Liver (tissue), 9 donors: ENCODE data around the gene ASCL2. TPM values are rescaled to one million over a fixed set of nuclear protein-coding genes. Genes with fewer than 3 reads are reported as not detected.
A peak's percentile ranks its signal among the peaks of the same experiment; 100 is the strongest.

Experiments
- DNase-seq: peaks from one replicate; pipeline ENCODE4 v3.0.0-alpha.2; 2017; ENCODE audit warnings: low spot score
- H3K27ac ChIP-seq, 2 donors: one replicate each; pipeline ENCODE4 v1.7.0; 2013; ENCODE audit warnings: inconsistent platforms in 2 of 2, low read length in 2 of 2, control low read depth in 1 of 2, low read depth in 1 of 2, mild to moderate bottlenecking in 1 of 2
- H3K27me3 ChIP-seq, 4 donors: one replicate each; pipeline versions ENCODE4 v1.6.1 to v1.7.0; 2013; ENCODE audit warnings: low read length in 3 of 4, inconsistent platforms in 1 of 4, mild to moderate bottlenecking in 1 of 4, moderate library complexity in 1 of 4; ENCODE audit not compliant: control insufficient read depth in 4 of 4, insufficient read depth in 4 of 4
- H3K36me3 ChIP-seq, 4 donors: one replicate each; pipeline versions ENCODE4 v1.6.1 to v1.7.0; 2013; ENCODE audit warnings: low read length in 3 of 4, mild to moderate bottlenecking in 3 of 4, low read depth in 1 of 4, moderate library complexity in 1 of 4; ENCODE audit not compliant: control insufficient read depth in 4 of 4, insufficient read depth in 3 of 4
- H3K4me1 ChIP-seq, 4 donors: one replicate each; pipeline versions ENCODE4 v1.6.1 to v1.7.0; 2013; ENCODE audit warnings: low read length in 3 of 4, mild to moderate bottlenecking in 3 of 4, moderate library complexity in 1 of 4; ENCODE audit not compliant: control insufficient read depth in 4 of 4, insufficient read depth in 4 of 4
- H3K4me3 ChIP-seq, 3 donors: one replicate each; pipeline versions ENCODE4 v1.6.1 to v1.7.0; 2013; ENCODE audit warnings: low read length in 3 of 3, control low read depth in 1 of 3, low read depth in 1 of 3, mild to moderate bottlenecking in 1 of 3
- H3K9ac ChIP-seq, 2 donors: one replicate each; pipeline ENCODE4 v1.7.0; 2013; ENCODE audit warnings: low read length in 2 of 2, mild to moderate bottlenecking in 2 of 2, moderate library complexity in 2 of 2, control low read depth in 1 of 2, low read depth in 1 of 2
- H3K9me3 ChIP-seq, 4 donors: one replicate each; pipeline versions ENCODE4 v1.6.1 to v1.7.0; 2013; ENCODE audit warnings: low read length in 3 of 4; ENCODE audit not compliant: control insufficient read depth in 4 of 4
- ATF3 ChIP-seq: IDR thresholded peaks from 2 replicates; pipeline ENCODE4 v1.6.1; 2016; ENCODE audit warnings: antibody characterized with exemption
- EGR1 ChIP-seq, 2 donors: IDR thresholded peaks; 2 replicates each; pipeline ENCODE4 v1.6.1; 2016 to 2018; ENCODE audit warnings: antibody characterized with exemption in 2 of 2, low read depth in 2 of 2
- FOXA1 ChIP-seq: IDR thresholded peaks from 2 replicates; pipeline ENCODE4 v1.6.1; 2016; ENCODE audit warnings: antibody characterized with exemption
- FOXA2 ChIP-seq: IDR thresholded peaks from 2 replicates; pipeline ENCODE4 v1.6.1; 2016; ENCODE audit warnings: antibody characterized with exemption
- HNF4A ChIP-seq, 2 donors: conservative IDR thresholded peaks; 2 replicates each; pipeline ENCODE4 v1.6.1; 2016; ENCODE audit warnings: antibody characterized with exemption in 2 of 2, mild to moderate bottlenecking in 2 of 2
- HNF4G ChIP-seq: IDR thresholded peaks from 2 replicates; pipeline ENCODE4 v1.6.1; 2016; ENCODE audit warnings: antibody characterized with exemption
- JUND ChIP-seq, 2 donors: IDR thresholded peaks; 2 replicates each; pipeline ENCODE4 v1.6.1; 2016; ENCODE audit warnings: antibody characterized with exemption in 2 of 2
- NR2F2 ChIP-seq: IDR thresholded peaks from 2 replicates; pipeline ENCODE4 v1.6.1; 2016; ENCODE audit warnings: antibody characterized with exemption
- RAD21 ChIP-seq, 2 donors: IDR thresholded peaks; 2 replicates each; pipeline ENCODE4 v1.6.1; 2016; ENCODE audit warnings: antibody characterized with exemption in 2 of 2, mild to moderate bottlenecking in 2 of 2
- REST ChIP-seq: IDR thresholded peaks from 2 replicates; pipeline ENCODE4 v1.6.1; 2016; ENCODE audit warnings: antibody characterized with exemption, mild to moderate bottlenecking
- RXRA ChIP-seq, 2 donors: IDR thresholded peaks; 2 replicates each; pipeline ENCODE4 v1.6.1; 2017 to 2018; ENCODE audit warnings: antibody characterized with exemption in 2 of 2, mild to moderate bottlenecking in 1 of 2
- SP1 ChIP-seq: IDR thresholded peaks from 2 replicates; pipeline ENCODE4 v1.6.1; 2018; ENCODE audit warnings: antibody characterized with exemption, mild to moderate bottlenecking
- TAF1 ChIP-seq: conservative IDR thresholded peaks from 2 replicates; pipeline ENCODE4 v1.6.1; 2016; ENCODE audit warnings: antibody characterized with exemption, mild to moderate bottlenecking
- WGBS: extraction: QIAGEN DNeasy Blood & Tissue Kit; methylation state at CpG from one replicate; pipeline ENCODE4 v1.1.7; 2013; 5-methylcytosine and 5-hydroxymethylcytosine counted together
- polyA plus RNA-seq, 2 donors: library from polyadenylated mRNA; stranded (reverse) in 1 of 2; unstranded in 1 of 2; fragments of 200-250 nt in 1 of 2; fragments of >200 nt in 1 of 2; fragmentation: Nextera tagmentation in 1 of 2; extraction: Ambion mirVana in 1 of 2; gene quantifications; one replicate each; pipeline versions ENCODE4 v1.2.1 to v1.2.3, GENCODE V29; 2013 to 2015
- total RNA-seq, 2 donors: library from RNA; depleted of rRNA; stranded (reverse); fragments of >200 nt; gene quantifications; one replicate each; pipeline ENCODE4 v1.2.3, GENCODE V29; 2014
- TF ChIP-seq, protein P1 (sequence below): fragments of 150-350 bp; IDR thresholded peaks from 2 replicates; pipeline ENCODE4 v1.5.1; 2017; ENCODE audit warnings: improper control_type of control experiment, low read depth, low read length; ENCODE audit not compliant: missing input control
- TF ChIP-seq, protein P2 (sequence below): IDR thresholded peaks from 2 replicates; pipeline ENCODE4 v1.6.1; 2016; ENCODE audit warnings: antibody characterized with exemption
- TF ChIP-seq, protein P3 (sequence below): IDR thresholded peaks from 2 replicates; pipeline ENCODE4 v1.6.1; 2016; ENCODE audit warnings: antibody characterized with exemption
- donor health status: healthy.
- donor health status: healthy.
- donor health status: healthy.
- donor health status: healthy.
- donor health status: healthy.

ASCL2 gene
- total and polyA plus RNA-seq, 4 donors: 0.17 to 0.47 (median 0.32) TPM

DNA sequence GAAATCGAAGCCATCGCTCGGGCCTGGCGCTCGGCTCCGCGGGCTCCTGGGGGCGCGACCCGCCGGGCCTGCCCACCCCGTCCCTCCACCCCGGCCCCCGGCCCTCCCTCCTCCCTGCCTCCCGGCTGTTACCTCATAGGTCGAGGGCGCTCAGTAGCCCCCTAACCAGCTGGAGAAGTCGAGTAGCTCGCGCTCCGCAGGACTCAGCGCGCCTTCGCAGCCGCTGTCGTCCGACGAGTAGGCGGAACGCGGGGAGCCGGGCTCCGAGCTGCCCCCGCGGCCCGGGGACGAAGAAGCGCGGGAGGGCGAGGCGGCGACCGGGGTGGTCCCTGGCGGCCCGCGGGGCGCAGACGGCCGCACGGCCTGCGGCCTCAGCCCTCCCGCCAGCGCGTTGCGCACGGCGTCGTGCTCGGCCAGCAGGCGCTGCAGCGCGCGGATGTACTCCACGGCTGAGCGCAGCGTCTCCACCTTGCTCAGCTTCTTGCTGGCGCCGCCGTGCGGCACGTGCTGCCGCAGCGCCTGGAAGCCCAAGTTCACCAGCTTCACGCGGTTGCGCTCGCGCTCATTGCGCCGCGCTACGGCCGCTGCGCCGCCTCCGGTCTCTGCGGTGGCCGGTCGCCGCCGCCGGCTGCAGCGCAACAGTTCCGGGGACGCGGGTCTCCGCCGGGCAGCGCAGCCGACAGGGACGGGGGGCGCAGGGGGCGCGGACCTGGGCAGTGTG, 627 bp downstream of the ASCL2 start:
- 3% methylated on average over 104 of the region's 104 CpGs for WGBS
- H3K27me3 ChIP-seq: peaks cover 2 to 27% (median 2%) of the 10 kb centered on the region in 4 donors

DNA sequence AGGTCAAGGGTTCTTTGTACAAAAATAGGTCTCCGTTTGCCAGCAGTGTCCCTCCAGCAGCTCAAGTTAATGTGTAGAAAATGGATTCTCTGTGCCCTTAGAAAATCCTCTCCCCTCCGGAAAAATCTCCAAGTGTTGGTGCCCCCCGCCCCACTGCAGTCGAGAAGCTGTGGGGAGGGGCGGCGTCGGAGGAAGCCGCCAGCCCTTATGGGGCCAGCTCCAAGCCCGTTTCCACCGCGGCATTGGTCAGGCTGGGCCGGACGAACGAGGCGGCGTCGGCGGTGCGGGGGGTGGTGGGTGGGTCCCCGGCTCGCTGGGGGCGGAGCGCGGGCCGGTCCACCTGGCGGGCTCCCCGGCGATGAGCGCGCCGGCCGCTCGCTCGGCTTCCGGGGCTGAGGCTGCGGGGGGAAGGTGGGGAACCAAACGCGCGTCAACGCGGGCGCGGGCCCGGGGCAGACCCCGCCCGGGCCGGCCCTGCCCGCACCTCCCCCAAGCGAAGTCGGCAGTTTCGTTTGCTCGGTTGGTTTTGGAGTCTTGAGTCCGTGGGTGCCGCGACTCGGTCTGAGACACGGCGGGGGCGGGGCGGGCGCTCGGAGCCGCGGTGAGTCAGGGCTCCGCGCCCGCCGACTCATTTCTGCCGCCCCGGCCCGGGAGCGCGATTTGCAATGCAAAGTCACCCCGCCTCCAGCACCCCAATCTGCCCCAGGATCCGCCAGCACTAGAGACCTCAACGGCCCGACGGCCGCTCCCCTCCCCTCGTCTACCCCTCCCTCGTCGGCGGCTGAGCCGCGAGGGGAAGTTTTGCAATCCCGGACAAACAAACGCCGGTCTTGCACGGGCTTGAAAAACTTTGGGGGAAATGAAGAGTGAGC, 1.4 kb downstream of the ASCL2 start:
- H3K4me1 ChIP-seq: peaks cover 6 to 27% (median 14%) of the 10 kb centered on the region in 4 donors
- peak overlapping the region; percentile 32 to 61 (median 42) for H3K4me3 ChIP-seq
- H3K27ac ChIP-seq: peak overlapping the region; percentile 23 to 52
- DNase-seq: peak; percentile 35
- H3K9me3 ChIP-seq: no peaks in the 10 kb centered on the region
- H3K36me3 ChIP-seq: no peaks in the 10 kb centered on the region
- WGBS: 3% methylated on average over 89 of the region's 89 CpGs
- H3K27me3 ChIP-seq: peaks cover 2 to 27% (median 2%) of the 10 kb centered on the region in 4 donors
- H3K9ac ChIP-seq: no peak overlapping the region
- no peak for TF ChIP-seq HNF4A (conservative IDR thresholded peaks at IDR 0.05)
- TF ChIP-seq, protein P1, sequence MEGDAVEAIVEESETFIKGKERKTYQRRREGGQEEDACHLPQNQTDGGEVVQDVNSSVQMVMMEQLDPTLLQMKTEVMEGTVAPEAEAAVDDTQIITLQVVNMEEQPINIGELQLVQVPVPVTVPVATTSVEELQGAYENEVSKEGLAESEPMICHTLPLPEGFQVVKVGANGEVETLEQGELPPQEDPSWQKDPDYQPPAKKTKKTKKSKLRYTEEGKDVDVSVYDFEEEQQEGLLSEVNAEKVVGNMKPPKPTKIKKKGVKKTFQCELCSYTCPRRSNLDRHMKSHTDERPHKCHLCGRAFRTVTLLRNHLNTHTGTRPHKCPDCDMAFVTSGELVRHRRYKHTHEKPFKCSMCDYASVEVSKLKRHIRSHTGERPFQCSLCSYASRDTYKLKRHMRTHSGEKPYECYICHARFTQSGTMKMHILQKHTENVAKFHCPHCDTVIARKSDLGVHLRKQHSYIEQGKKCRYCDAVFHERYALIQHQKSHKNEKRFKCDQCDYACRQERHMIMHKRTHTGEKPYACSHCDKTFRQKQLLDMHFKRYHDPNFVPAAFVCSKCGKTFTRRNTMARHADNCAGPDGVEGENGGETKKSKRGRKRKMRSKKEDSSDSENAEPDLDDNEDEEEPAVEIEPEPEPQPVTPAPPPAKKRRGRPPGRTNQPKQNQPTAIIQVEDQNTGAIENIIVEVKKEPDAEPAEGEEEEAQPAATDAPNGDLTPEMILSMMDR: no peak
- TF ChIP-seq, protein P2, sequence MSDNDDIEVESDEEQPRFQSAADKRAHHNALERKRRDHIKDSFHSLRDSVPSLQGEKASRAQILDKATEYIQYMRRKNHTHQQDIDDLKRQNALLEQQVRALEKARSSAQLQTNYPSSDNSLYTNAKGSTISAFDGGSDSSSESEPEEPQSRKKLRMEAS: no peak
- no peak for TF ChIP-seq RXRA (IDR thresholded peaks at IDR 0.05)
- no peak for TF ChIP-seq FOXA1
- no peak for TF ChIP-seq JUND (IDR thresholded peaks at IDR 0.05)
- TF ChIP-seq TAF1: no peak
- TF ChIP-seq, protein P3, sequence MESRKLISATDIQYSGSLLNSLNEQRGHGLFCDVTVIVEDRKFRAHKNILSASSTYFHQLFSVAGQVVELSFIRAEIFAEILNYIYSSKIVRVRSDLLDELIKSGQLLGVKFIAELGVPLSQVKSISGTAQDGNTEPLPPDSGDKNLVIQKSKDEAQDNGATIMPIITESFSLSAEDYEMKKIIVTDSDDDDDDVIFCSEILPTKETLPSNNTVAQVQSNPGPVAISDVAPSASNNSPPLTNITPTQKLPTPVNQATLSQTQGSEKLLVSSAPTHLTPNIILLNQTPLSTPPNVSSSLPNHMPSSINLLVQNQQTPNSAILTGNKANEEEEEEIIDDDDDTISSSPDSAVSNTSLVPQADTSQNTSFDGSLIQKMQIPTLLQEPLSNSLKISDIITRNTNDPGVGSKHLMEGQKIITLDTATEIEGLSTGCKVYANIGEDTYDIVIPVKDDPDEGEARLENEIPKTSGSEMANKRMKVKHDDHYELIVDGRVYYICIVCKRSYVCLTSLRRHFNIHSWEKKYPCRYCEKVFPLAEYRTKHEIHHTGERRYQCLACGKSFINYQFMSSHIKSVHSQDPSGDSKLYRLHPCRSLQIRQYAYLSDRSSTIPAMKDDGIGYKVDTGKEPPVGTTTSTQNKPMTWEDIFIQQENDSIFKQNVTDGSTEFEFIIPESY: no peak
- TF ChIP-seq FOXA2: no peak
- no peak for TF ChIP-seq ATF3
- TF ChIP-seq SP1: no peak
- no peak for TF ChIP-seq HNF4G
- no peak for TF ChIP-seq NR2F2

More for the DNA sequence above, 627 bp downstream of the ASCL2 start:
- no peak for TF ChIP-seq EGR1 (IDR thresholded peaks at IDR 0.05; ENCODE audit: low read depth in 2 of 2)
- TF ChIP-seq RAD21 (IDR thresholded peaks at IDR 0.05): peak in 1 of 2 donors; percentile 9
- TF ChIP-seq REST: no peak
- H3K27ac ChIP-seq: peak overlapping the region; percentile 23 to 52
- H3K9ac ChIP-seq: no peak overlapping the region
- H3K4me1 ChIP-seq: peaks cover 6 to 27% (median 14%) of the 10 kb centered on the region in 4 donors
- H3K9me3 ChIP-seq: no peaks in the 10 kb centered on the region
- no peaks in the 10 kb centered on the region for H3K36me3 ChIP-seq
- DNase-seq: peak; percentile 38
- peak overlapping the region in 2 of 3 donors; percentile 42 to 61 for H3K4me3 ChIP-seq
